ENCODE results near the gene GALR3.

The GALR3 gene

GRCh38 chr22:37824674-37825641 is 1.8 kb downstream of the GALR3 start:
- DNase-seq: peak; percentile 42

- no peak for DNase-seq
Observed at GRCh38 chr22:37827056-37827455, 3.9 kb downstream of the GALR3 start.

GRCh38 chr22:37830093-37830842 is 7.1 kb downstream of the GALR3 start:
- no peak for DNase-seq

- DNase-seq: no peak
Observed at GRCh38 chr22:37831472-37831871, 8.3 kb downstream of the GALR3 start.

GRCh38 chr22:37832022-37832857 is 9.1 kb downstream of the GALR3 start:
- DNase-seq: no peak

GRCh38 chr22:37842015-37842793 is 19.0 kb downstream of the GALR3 start:
- DNase-seq: no peak

GRCh38 chr22:37843741-37844089 is 20.5 kb downstream of the GALR3 start:
- no peak for DNase-seq

GRCh38 chr22:37844904-37845329 is 21.7 kb downstream of the GALR3 start:
- DNase-seq: no peak

- DNase-seq: no peak
Observed at GRCh38 chr22:37846433-37846832, 23.3 kb downstream of the GALR3 start.

GRCh38 chr22:37848587-37849088 is 25.5 kb downstream of the GALR3 start:
- DNase-seq: no peak

- DNase-seq: peak; percentile 95
Observed at GRCh38 chr22:37849089-37849751, 26.0 kb downstream of the GALR3 start, which contains the start of gene EIF3L. EIF3L (plus strand) TSS chr22:37849419; CDS start chr22:37849450, 31 bp downstream.

GRCh38 chr22:37850801-37851200 is 27.6 kb downstream of the GALR3 start:
- no peak for DNase-seq

- DNase-seq: no peak
Observed at GRCh38 chr22:37852418-37852817, 29.2 kb downstream of the GALR3 start.

- DNase-seq: no peak
Observed at GRCh38 chr22:37854946-37855345, 31.8 kb downstream of the GALR3 start.

GRCh38 chr22:37855462-37855861 is 32.3 kb downstream of the GALR3 start:
- no peak for DNase-seq

GRCh38 chr22:37860796-37861421 is 37.7 kb downstream of the GALR3 start:
- DNase-seq: no peak

- no peak for DNase-seq
Observed at GRCh38 chr22:37862570-37863325, 39.6 kb downstream of the GALR3 start.

GRCh38 chr22:37865510-37865909 is 42.3 kb downstream of the GALR3 start:
- DNase-seq: no peak

- DNase-seq: no peak
Observed at GRCh38 chr22:37870273-37870672, 47.1 kb downstream of the GALR3 start.

Measured in retina (tissue), 1 donor.